Measurements from ENCODE around the gene BTNL8.
"Not testable (repeated sequence)": the region's sequence is repeated elsewhere in the genome, so short reads cannot be mapped to it uniquely, and the experiment has no call there.

The BTNL8 gene

DNA sequence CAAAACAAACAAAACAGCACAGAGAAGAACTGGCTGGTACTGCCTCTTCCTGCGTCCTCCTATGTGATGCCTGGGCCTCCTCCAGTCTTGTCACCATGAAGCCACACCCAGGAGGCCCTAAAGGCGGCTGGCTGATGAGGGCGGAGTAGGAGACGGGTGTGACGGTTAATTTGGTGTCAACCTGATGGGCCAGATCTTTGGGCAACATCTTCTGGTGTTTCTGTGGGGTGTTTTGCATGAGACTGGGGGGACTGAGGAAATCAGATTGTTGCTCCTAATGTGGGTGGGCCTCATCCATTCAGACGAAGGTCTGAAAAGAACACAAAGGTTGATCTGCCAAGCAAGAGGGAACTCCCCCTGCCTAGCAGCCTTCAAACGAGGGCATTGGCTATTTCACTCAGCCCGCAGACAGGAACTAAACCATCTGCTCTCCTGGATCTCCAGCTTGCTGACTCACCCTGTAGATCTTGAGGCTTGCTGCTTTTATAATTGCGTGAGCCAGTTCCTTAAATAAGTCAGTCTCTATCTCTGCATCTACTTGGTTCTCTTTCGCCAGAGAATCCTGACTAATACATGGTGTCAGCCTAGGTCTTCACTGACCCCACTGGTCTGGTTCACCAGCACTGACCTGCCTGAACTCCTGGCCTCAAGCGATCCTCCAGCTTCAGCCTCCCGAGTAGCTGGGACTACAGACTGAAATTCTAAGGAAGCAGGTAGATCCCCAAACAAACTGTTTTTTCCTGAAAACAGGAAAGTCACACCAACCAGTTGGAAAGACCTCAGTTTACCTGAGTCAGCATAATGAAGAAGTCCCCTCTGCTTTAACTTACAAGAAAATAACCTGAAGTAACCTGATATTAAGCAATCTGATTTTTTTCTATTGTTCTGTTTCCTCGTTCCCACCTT, 25.1 kb upstream of the BTNL8 start:
- DNase-seq = peak in 2 of 42 donors; percentile 5 to 42
- intact Hi-C loops (cut with DNase I) = no loop called here

DNA sequence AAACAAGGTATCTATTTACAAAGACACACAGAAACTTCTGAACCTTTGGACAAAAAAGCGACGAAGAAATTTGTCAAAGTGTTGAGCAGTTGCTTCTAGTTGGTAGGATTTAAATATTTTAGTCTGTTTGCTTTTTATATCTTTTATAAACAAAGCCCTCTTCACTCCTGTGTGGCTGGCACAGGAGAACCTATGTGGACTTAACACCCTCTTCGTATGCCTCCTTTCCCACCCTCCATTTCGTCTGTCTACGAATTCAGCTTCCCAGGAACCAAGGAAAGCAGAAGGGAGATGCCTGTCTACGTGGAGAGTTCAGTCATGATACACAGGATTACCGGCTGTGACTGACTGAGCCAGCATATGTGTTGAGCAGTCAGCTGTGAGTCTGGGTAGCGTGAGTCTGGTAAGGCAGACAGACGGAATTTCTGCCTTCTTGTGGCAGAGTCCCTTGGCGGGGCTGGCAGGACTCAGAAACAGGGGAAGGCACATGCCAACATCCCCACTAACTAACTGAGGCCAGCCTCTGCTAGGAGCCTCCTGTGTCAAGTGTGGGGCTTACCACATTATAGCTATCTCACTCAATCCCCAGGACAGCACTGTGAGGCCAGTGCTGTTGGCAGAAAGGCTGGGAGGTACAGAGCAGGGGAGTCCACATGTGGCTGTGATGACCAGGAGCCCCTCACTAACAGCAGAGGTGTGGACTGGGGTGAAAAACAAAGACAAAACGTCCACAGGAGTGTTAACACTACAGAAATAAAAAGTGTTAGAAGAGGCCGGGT, 24.0 kb upstream of the BTNL8 start:
- intact Hi-C loops (cut with DNase I) = no loop called here

DNA sequence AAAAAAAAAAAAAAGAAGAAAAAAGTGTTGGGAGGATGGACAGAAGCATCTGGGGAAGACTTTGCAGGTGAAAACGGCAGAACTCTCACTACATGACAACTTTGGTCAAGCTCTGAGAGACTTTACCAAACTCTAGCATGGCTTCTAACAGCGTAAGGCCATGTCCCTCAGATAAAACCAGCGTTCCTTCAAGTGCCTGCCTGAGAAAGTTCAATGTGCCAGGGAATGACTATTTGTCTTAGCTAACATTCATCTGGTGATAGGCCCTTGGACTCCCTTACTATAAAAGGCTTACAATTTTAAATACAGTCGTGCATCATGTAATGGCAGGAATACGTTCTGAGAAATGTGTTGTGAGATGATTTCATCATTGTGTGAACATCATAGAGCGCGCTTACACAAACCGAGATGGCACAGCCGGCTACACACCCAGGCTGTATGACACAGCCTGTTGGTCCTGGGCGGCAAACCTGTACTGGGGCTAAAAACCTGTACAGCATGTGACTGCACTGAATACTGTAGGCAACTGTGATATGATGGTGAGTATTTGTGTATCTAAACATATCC, 23.0 kb upstream of the BTNL8 start:
- intact Hi-C loops (cut with DNase I) = no loop called here
- DNase-seq = no peak

More for the DNA sequence above, 24.0 kb upstream of the BTNL8 start:
- no peak for DNase-seq

DNA sequence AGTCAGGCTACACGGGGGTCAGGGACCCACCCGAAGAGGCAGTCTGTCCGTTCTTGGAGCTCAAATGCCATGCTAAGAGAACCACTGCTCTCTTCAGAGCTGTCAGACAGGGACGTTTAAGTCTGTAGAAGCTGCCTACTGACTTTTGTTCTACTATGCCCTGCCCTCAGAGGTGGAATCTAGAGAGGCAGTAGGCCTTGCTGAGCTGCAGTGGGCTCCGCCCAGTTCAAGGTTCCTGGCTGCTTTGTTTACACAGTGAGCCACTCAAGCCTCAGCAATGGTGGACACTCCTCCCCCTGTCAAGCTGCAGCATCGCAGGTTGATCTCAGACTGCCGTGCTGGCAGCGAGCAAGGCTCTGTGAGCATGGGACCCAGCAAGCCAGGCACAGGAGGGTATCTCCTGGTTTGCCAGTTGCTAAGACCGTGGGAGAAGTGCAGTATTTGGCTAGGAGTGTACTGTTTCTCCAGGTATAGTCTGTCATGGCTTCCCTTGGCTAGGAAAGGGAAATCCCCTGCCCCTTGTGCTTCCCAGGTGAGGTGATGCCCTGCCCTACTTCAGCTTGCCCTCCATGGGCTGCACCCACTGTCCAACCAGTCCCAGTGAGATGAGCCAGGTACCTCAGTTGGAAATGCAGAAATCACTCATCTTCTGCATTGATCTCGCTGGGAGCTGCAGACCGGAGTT, 13.0 kb upstream of the BTNL8 start:
- DNase-seq; intact Hi-C loops (cut with DNase I): not testable (repeated sequence)

DNA sequence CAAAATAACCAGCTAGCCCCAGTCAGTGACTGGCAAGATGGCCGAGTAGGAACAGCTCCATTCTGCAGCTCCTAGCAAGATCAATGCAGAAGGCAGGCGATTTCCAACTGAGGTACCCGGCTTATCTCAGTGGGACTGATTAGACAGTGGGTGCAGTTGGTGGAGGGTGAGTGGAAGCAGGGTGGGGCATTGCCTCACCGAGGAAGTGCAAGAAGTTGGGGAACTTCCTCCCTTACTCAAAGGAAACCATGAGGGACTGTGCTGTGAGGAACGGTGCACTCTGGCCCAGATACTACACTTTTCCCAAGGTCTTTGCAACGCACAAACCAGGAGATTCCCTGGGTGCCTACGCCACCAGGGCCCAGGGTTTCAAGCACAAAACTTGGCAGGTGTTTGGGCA, 9.6 kb upstream of the BTNL8 start:
- no peak for DNase-seq
- intact Hi-C loops (cut with DNase I) = no loop called here

DNA sequence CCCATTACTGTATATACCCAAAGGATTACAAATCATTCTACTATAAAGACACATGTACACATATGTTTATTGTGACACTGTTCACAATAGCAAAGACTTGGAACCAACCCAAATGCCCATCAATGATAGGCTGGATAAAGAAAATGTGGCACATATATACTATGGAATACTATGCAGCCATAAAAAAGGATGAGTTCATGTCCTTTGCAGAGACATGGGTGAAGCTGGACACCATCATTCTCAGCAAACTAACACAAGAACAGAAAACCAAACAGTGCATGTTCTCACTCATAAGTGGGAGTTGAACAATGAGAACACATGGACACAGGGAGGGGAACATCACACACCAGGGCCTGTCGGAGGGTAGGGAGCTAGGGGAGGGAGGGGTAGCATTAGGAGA, 3.6 kb upstream of the BTNL8 start:
- DNase-seq; intact Hi-C loops (cut with DNase I): not testable (repeated sequence)

DNA sequence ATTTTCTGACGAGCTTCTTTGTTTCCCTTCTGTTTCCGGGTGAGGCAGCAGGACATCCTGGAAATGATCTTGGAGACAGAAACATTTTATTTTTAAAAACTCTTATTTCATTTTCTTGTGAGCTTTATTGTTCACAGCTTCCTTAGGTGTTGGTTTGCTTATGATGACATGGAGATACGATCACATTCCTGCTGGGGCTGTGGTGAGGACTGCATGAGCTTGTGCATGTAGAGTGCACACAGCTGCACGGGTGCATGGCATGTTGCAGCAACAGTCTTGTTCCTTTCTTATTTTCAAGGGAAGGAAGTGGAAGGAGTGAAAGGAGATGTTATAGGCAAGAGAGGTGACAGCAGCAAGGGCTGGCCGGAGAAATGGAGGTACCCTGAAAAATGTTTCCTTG, 1.2 kb downstream of the BTNL8 start:
- intact Hi-C loops (cut with DNase I) = no loop called here
- no peak for DNase-seq

DNA sequence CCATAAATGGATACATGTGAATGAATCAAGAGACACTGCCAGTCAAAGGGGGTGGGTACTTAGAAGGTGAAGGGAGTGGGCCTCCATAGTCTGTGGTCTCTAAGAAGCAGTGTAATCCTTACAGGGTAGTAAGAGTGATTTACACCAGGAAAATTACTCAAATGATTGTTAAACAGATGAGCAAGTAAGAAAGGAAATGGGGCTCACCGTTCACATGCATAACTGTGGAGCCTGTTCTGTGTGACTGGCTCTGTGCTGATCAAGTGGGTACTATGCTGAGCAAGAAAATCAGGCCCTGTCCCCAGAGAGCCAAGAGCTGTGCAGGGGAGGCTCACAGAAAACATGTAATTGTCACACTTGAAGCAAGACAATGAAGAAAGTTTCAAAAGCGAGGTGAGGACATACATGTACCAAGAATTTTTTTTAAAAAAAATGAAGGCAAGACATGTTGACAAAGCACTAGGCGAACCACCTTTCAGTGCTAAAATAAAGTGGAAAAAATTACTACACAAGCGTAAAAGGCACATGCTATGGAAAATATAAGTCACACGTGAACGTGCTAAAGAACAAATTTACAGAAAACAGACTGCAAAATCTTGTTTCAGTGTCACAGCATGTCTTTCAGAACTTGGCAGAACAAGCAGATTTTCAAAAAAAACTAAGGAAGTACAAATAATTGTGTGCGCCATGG, 2.5 kb downstream of the BTNL8 start:
- no peak for DNase-seq
- intact Hi-C loops (cut with DNase I) = no loop called here

DNA sequence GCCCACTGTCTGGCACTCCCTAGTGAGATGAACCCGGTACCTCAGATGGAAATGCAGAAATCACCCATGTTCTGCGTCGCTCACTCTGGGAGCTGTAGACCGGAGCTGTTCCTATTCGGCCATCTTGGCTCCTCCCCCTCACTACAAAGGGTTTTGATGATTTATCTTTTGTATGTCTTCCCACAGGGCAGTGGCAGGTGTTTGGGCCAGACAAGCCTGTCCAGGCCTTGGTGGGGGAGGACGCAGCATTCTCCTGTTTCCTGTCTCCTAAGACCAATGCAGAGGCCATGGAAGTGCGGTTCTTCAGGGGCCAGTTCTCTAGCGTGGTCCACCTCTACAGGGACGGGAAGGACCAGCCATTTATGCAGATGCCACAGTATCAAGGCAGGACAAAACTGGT, 9.4 kb downstream of the BTNL8 start:
- intact Hi-C loops (cut with DNase I) = no loop called here
- DNase-seq = no peak

DNA sequence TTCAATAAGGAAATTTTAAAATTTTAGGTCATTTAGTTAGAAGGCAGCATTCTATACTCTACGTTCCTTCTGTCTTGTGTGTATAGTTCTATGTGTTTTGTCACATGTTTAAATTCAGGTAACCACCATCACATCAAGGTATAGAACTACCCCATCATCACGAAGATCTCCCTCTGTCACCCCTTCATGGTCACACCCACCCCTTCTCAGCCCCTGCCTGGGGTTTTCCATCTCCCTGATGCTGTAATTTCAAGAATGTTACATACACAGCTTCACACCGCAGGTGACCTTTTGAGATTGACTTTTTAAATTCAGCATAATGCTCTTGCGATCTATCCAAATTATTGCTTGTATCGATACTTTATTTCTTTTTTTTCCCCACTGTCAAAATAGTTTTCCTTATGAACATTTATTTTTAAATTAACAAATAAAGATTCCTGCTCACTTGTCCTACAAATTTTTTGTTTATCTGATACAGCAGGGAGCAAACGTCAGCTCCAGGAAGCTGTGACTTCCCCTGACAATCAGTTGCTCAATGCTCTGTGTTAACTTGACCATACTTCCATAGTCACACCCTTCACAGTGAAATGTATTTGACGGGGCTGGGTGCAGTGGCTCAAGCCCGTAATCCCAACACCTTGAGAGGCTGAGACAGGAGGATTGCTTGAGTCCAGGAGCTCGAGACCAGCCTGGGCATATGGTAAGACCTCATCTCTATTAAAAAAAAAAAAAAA, 10.2 kb downstream of the BTNL8 start:
- intact Hi-C loops (cut with DNase I) = no loop called here

DNA sequence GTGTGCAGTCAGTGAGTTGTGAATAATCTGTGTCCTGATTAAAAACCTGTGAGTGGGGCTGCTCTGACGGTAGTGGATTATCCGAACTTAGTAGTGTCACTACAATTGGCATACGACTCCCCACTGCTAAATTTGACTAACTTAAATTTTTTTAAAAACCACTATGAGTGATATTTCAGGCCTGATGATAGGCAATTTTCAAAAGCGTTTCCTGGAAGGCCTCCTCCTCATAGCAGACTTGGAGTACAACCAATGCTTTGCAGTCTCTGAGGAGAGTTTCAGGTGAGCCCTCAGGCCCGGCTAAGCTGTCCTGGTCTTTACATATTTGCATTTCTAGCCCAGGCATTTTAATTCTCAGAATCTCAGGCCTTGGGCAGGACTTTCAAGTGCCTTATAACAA, 10.8 kb downstream of the BTNL8 start:
- DNase-seq = no peak
- intact Hi-C loops (cut with DNase I) = no loop called here

More for the DNA sequence above, 10.2 kb downstream of the BTNL8 start:
- no peak for DNase-seq

DNA sequence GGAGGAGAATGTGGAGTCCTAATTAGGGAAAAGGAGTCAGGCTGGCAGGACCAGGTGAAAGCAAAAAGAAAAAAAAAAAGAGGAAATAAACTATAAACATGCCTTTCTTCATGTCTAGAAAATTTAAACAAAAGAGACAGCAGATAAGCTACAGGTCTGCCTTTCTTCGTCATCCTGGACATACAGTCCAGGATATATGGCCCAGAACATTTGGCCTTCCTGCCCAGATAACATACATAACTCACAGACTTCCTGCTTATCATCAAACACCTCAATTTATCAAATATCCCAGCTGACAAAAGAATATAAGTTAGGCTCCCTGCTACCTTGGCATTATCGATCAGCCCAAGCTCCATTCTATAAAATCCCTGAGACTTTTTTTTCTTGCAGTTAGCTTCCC, 11.2 kb downstream of the BTNL8 start:
- intact Hi-C loops (cut with DNase I) = no loop called here
- DNase-seq = no peak

DNA sequence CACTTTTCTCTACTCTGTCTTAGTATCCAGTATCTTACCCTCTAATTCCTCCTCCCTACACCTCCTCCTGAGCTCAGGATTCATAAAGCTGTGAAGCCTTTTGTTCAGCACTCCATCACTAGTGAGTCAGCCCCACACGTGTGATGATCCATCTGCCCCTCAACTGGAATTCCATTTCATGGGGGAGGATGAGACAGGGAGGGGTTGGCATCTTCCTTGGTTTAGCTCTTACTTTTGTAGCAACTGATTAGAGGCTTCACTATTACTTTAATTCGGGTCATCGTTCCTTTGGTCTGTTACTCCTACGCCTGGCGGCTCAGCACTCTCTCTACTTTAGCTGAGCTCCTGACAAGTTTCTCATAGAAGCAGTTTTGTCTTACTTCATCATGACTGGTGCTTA, 11.8 kb downstream of the BTNL8 start:
- intact Hi-C loops (cut with DNase I) = no loop called here
- DNase-seq = peak in 24 of 42 donors; percentile 4 to 65 (median 31)

DNA sequence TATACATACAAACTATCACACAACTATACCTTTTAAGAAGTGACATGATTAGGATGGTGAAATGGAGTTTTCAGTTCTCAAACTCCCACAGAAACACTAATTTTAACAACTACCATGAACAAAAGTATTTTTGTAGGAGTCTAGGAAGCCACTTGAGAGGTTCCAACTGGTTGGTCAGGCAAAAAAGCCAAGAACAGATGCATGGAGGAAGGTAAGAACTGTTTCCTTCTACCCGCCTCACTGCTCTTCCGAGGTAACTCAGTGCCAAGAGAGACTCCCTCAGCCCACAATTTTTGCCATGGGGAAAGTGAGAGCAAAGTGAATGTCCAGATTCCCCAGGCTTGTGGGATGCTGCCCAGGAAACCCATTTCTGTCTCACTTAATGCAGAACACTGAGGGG, 15.7 kb downstream of the BTNL8 start:
- no peak for DNase-seq
- intact Hi-C loops (cut with DNase I) = no loop called here

DNA sequence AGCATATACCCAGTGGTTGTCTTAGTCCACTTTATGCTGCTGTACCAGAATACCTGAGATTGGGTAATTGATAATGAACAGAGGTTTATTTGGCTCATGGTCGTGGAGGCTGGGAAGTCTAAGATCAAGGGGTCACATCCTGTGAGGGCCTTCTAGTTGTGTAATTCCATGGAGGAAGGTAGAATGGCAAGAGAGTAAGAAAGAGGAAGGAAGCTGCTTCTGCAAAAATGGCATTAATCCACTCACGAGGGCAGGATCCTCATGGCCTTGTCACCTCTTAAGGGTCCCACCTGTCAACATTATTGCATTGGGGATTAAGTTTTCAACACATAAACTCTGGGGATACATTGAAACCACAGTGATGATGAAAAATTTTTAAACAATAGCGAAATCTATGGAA, 17.0 kb downstream of the BTNL8 start:
- no peak for DNase-seq
- intact Hi-C loops (cut with DNase I) = no loop called here

DNA sequence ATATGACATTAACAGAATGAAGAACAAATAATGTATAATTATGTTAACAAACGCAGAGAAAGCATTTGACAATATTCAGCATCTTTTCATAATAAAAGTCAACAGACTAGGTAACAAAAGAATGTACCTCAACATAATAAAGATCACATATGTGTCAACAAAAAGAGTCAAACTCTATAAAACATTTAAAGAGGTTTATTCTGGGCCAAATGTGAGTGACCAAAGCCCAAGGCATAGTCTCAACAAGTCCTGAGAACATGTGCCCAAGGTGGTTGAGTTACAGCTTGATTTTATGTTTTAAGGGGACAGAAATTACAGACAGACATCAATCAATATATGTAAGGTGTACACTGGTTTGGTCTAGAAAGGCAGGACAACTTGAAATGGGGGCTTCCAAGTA, 19.4 kb downstream of the BTNL8 start:
- intact Hi-C loops (cut with DNase I) = no loop called here
- no peak for DNase-seq

DNA sequence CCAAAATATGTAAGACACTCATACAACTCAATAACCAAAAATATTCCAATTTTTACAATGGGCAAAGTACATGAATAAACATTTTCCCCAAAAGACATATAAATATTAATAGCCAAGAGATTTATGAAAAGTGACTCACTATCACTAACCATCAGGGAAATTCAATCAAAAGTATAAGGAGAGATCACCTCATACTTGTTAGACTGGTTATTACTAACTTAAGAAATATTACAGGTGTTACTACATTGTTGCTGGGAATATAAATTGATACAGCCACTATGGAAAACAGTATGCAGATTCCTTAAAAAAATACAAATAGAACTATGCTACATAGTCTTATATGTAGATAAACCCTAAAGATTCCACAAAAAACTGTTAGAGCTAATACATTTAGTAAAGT, 21.8 kb downstream of the BTNL8 start:
- intact Hi-C loops (cut with DNase I) = no loop called here
- no peak for DNase-seq

DNA sequence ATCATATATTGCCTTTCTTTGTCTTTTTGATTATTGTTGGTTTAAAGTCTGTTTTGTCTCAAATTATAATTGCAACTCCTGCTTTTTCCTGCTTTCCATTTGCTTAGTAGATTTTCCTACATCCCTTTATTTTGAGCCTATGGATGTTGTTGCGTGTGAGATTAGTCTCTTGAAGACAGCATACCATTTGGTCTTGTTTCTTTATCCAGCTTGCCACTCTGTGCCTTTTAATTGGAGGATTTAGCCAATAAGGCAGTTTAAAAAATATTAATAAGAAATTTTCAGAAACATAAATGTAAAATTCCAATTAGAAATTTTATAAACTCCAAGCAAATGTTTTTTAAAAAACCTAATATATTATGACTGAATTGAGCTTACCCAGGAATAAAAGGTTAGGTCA, 24.0 kb downstream of the BTNL8 start:
- intact Hi-C loops (cut with DNase I) = no loop called here
- no peak for DNase-seq
